ENCODE data around the gene ARRDC3. TPM values are rescaled to one million over a fixed set of nuclear protein-coding genes. Genes with fewer than 3 reads are reported as not detected.

ARRDC3 gene
- total RNA-seq, 2 donors from 2014 or later: 46.6 to 83.8 TPM

GRCh38 chr5:91380491-91381238, 2.5 kb downstream of the ARRDC3 start:
- Histone ChIP-seq H3K4me3 (peak overlapping the region; percentile 73), H3K27me3 (replicated peaks; ENCODE audit: insufficient read depth) (no peaks in the 10 kb centered on the region), H3K36me3 (no peaks in the 10 kb centered on the region), H3K9me3 (no peaks in the 10 kb centered on the region), H3K4me1 (ENCODE audit: control insufficient read depth in 1 of 2, low read depth in 2 of 2) (peaks cover 25 to 39% of the 10 kb centered on the region in 2 donors), H3K27ac (peak overlapping the region; percentile 90 to 92)
- peak; percentile 96 for DNase-seq (ENCODE audit: low spot score)
- peak; percentile 69 for ATAC-seq (ENCODE audit: insufficient number of reproducible peaks, low FRiP score, low read depth)
- TF ChIP-seq CTCF (IDR thresholded peaks at IDR 0.05): no peak

GRCh38 chr5:91379914-91380490, 3.1 kb downstream of the ARRDC3 start:
- Histone ChIP-seq H3K9me3 (no peaks in the 10 kb centered on the region), H3K4me3 (peak overlapping the region; percentile 73), H3K36me3 (no peaks in the 10 kb centered on the region), H3K4me1 (ENCODE audit: control insufficient read depth in 1 of 2, low read depth in 2 of 2) (peaks cover 28 to 44% of the 10 kb centered on the region in 2 donors), H3K27ac (peak overlapping the region; percentile 90 to 92), H3K27me3 (replicated peaks; ENCODE audit: insufficient read depth) (no peaks in the 10 kb centered on the region)
- TF ChIP-seq CTCF (IDR thresholded peaks at IDR 0.05): no peak
- DNase-seq (ENCODE audit: low spot score) (peak; percentile 62), ATAC-seq (ENCODE audit: insufficient number of reproducible peaks, low FRiP score, low read depth) (peak; percentile 69)

- Histone ChIP-seq H3K36me3 (peaks cover 3% of the 10 kb centered on the region), H3K27ac (peak overlapping the region; percentile 90 to 92), H3K9me3 (no peaks in the 10 kb centered on the region), H3K4me1 (ENCODE audit: control insufficient read depth in 1 of 2, low read depth in 2 of 2) (peaks cover 34 to 46% of the 10 kb centered on the region in 2 donors), H3K27me3 (replicated peaks; ENCODE audit: insufficient read depth) (no peaks in the 10 kb centered on the region), H3K4me3 (peak overlapping the region; percentile 73)
- TF ChIP-seq CTCF (IDR thresholded peaks at IDR 0.05): no peak
- no peak for DNase-seq (ENCODE audit: low spot score)
- ATAC-seq (ENCODE audit: insufficient number of reproducible peaks, low FRiP score, low read depth): no peak
These were observed 3.7 kb downstream of the ARRDC3 start for GRCh38 chr5:91379246-91379913.

GRCh38 chr5:91378752-91379211, 4.3 kb downstream of the ARRDC3 start:
- Histone ChIP-seq H3K36me3 (peaks cover 6% of the 10 kb centered on the region), H3K4me3 (peak overlapping the region; percentile 73), H3K9me3 (no peaks in the 10 kb centered on the region), H3K27ac (peak overlapping the region; percentile 29 to 92), H3K4me1 (ENCODE audit: control insufficient read depth in 1 of 2, low read depth in 2 of 2) (peaks cover 34 to 41% of the 10 kb centered on the region in 2 donors), H3K27me3 (replicated peaks; ENCODE audit: insufficient read depth) (no peaks in the 10 kb centered on the region)
- ATAC-seq (ENCODE audit: insufficient number of reproducible peaks, low FRiP score, low read depth): no peak
- TF ChIP-seq CTCF (IDR thresholded peaks at IDR 0.05): no peak
- DNase-seq (ENCODE audit: low spot score): no peak
